ENCODE measurements around the gene CNOT2.

Gene CNOT2

GRCh38 chr12:70242695-70243509 is at the start of gene CNOT2:
Gene CNOT2, plus strand, starts transcription at chr12:70243433. Its CDS starts 34,794 bp downstream, at chr12:70278227.
- DNase-seq (ENCODE audit: low read depth) = peak; percentile 80

DNA sequence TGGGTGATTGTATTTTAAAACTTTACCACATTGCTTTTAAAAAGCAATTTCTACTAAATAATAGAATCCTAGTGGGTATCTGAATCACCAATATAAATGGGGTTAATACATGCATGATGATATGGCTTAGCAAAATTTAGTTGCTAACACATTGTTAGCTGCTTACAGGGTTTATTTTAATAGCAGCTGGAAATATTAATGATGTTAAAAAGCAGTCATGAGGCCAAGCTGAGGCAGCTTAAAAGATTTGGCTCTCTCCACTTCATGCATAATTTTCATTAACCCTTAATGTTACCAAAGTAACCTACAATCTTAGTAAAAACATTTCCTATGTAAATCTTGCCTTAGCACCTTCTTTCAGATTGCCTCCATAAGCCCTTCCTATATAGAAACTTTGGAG is 49.2 kb upstream of the CNOT2 start:
- DNase-seq (ENCODE audit: low read depth) = no peak

DNA sequence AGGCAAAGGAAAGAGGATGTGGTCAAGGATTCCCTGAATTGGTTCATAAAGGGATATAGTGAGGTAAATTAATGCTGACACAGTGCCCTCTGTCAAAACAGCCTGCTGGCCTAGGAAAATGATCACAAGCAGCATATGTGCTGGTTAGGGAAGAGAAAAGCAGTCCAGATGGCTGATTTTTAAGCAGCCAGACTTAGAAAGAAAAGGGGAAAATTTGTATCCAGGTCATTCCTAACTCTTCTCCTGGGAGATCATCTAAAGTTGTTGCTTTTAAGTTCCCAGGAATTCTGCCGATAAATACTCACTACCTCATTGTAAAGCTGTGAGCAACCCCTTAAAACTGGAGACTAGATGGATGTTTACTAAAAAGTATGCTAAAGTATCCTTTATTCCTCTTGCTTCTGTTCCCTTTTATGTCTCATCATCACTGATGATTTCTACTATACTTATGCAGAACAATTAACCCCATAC is 46.4 kb upstream of the CNOT2 start:
- no peak for DNase-seq (ENCODE audit: low read depth)

DNA sequence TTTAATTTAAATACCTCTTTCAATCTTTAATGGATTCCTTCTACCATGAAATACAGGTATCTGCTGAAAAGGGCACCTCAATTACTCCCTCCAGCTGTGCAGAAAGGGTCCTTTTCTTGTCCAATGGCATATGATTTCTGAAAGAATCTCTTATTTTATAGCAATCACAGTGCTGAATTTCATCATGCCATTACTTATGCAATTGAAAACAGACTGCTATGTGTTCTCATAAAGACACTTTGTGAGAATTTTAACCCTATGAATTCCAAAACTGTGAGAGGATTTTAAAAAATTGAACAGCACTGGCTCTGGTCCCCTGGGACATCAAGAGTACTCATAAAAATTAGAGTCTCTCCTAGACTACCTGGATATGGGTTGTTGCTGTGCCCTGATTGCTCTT is 45.9 kb upstream of the CNOT2 start:
- DNase-seq (ENCODE audit: low read depth) = no peak

DNA sequence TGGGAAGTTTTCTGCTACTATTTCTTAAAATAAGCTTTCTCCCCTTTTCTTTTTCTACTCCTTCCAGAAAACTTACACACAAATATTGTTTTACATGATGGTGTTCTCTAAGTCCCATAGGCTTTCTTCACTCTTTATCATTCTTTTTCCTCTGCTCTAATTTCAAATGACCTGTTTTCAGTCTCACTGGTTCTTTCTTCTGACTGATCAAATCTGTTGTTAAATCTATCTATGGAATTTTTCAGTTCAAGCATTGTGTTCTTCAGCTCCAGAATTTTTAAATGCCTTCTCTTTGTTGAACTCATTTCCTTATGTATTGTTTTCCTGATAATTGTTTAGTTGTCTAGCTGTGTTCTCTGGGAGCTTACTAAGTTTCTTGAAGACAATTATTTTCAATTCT is 29.5 kb upstream of the CNOT2 start:
- DNase-seq (ENCODE audit: low read depth) = no peak

DNA sequence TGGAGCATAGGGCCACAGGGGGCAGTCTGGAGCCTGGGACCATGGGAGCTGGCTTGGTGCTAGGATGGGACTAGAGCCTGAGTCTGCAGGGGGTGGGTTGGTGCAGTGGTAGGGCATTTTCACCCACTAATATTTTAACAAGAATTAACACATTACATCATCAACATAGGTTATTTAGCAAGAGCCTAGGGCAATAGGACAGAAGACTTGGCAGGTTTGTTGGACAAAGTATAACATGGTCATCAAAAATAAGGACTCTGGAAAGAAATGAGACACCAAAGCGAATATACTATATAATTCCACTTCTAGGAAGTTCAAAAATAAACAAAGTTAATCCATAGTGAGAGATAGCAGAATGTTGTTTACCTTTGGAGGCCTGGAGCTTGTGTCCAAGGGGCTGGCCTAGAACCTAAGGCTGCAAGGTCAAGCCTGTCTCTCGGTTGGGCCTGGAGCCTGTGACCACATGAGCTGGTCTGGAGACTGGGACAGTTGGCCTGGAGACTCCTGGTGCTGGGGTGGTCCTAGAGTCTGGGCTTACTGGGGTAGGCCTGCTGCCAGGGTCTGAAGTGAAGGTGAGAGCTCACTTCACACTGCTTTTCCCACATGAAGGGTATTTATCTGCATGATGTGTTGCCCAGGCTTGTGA is 28.1 kb upstream of the CNOT2 start:
- DNase-seq (ENCODE audit: low read depth) = no peak

GRCh38 chr12:70217416-70217815 is 25.8 kb upstream of the CNOT2 start:
- DNase-seq (ENCODE audit: low read depth) = no peak

- DNase-seq (ENCODE audit: low read depth) = no peak
Observed at GRCh38 chr12:70221626-70222025, 21.6 kb upstream of the CNOT2 start.

- no peak for DNase-seq (ENCODE audit: low read depth)
Observed at GRCh38 chr12:70227911-70228310, 15.3 kb upstream of the CNOT2 start.

GRCh38 chr12:70230934-70231606 is 12.2 kb upstream of the CNOT2 start:
- DNase-seq (ENCODE audit: low read depth) = no peak

GRCh38 chr12:70236990-70237389 is 6.2 kb upstream of the CNOT2 start:
- no peak for DNase-seq (ENCODE audit: low read depth)

DNA sequence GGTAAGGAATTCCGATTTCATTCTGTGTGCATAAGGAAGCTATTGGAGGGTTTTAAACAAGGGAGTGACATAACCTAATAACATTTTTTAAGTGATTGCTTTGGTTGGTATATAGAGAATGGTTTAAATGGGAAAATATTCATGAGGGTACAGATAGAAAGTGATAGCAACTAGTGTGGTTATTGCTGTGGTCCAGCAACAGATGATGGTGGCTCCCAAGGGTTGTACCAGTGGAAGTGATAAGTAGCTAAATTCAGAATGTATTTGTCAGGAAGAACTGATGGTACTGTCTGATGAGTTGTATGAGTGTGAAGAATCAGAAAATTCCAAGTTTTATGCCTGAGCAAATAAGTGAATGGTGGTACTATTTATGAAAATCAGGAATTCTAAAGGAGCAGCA is 2.6 kb upstream of the CNOT2 start:
- no peak for DNase-seq (ENCODE audit: low read depth)

- DNase-seq (ENCODE audit: low read depth) = no peak
Observed at GRCh38 chr12:70241845-70242244, 1.4 kb upstream of the CNOT2 start.

DNA sequence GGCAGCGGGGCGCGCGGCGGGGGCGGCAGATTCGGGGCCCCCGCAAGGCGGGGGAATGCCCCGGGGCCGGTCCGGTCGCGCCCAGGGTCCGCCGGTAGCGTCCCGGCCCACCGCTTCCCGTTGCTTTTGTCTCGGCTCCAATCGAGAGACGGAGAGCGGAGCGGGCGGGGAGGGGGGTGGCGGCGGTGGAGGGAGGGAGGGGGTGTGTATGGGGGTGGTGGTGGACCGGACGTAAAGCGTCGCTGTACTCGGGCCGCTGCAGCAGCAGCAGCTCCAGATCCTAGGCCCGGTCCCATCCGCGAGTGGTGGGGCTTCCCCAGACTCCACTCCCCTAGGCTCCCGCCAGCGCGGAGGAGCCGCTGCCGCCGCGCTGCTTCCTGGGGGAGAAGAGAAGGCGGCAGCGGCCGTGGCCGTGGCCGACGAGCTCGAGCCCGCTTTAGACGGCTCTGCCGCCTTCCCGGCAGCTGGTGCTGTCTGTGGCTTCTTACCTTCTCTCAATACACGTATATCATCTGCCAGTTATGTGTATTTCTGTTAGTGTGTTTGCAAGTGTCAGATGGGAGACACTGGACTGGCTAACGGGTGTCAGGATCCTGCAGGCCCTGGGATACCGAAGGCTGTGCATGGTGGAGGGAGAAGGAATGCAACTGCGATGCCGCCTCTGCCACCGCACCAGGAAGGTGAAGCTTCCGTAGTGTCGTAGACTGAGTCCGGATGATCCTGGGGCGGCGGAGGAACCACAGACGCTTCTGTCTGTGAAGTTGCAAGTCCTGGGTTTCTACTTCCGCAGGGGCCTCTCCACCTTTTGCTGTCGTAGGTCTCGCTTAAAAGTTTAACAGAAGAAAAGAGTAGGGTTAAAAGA is 508 bp downstream of the CNOT2 start:
- DNase-seq (ENCODE audit: low read depth) = no peak

GRCh38 chr12:70244409-70244808 is 1.2 kb downstream of the CNOT2 start:
- no peak for DNase-seq (ENCODE audit: low read depth)

DNA sequence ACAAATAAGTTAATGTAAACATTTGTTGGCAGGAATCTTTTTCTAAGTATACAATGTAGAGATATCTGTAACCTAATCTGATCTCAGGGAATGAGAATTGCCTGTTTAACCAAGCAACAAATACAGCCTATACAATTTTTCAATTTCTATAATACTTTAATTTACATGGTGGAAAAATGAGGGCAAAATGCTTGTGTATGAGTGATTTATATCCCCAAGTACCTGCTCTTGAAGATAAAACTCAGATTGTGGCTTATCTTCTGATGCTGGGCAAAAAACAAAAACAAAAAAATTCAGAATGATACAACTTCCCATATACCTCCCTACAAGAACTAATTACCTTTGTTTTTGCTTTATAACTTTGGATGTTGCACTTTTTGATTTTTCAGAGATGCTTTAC is 2.2 kb downstream of the CNOT2 start:
- no peak for DNase-seq (ENCODE audit: low read depth)

DNA sequence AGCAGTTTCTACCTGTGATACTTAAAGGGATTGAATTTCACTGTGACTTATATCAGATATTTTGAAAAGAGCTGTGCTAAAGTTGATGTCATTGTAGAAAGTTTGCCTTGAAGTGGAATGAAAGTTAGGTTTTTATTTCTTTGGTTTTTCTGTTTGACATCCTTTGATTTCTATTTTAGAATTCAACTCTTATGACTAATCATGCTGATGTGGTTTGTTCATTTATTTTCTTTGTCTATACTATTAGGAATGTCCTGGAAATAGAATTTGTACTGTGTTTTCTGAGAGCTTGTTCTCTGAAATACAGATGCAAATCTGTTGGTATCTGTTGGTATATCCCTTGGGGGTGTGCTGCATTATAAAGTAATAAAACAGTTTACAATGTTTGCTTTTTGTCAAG is 3.3 kb downstream of the CNOT2 start:
- DNase-seq (ENCODE audit: low read depth) = no peak

DNA sequence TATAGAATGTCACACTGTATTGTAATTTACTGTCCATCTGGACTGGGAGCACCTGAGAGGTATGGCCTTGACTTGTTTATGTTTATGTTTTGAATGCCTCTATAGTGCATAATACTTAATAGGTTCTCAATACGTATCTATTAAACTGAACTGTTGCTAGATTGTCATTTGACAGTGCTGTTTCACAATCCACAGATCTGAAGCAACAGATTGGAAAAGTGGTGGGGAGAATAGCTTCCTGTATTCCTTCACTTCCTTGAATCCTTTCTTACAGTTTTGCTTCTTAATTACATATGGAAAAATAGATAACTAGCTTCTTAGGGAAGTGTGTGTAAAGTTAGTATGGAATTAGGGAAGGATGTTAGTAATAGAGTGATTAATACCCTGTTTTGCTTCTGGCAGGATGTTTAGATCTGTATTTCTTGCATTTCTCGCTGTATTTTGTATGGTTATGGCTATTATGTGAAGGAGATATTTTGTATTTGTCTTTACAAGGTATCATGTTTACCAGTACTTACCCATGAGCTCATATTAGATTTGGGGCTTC is 4.5 kb downstream of the CNOT2 start:
- DNase-seq (ENCODE audit: low read depth) = no peak

DNA sequence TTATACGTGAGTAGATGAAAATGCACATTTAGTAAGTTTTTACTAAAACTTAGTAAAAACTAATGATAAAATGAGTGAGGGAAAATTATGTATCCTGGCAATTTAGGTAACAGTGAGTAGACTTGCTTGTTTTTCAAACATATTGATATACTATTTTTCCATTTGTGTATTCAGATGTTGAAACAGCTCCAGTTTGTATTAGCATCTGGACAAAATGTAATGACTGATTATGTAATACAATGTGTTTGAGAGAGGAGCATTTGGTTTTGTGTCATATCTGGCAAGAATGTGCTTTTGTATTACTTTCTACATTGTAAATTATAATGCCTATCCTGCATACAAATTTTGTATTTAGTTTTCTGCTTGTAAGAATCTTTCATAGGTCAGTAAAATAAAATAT is 5.6 kb downstream of the CNOT2 start:
- no peak for DNase-seq (ENCODE audit: low read depth)

GRCh38 chr12:70249903-70250302 is 6.7 kb downstream of the CNOT2 start:
- DNase-seq (ENCODE audit: low read depth) = no peak

DNA sequence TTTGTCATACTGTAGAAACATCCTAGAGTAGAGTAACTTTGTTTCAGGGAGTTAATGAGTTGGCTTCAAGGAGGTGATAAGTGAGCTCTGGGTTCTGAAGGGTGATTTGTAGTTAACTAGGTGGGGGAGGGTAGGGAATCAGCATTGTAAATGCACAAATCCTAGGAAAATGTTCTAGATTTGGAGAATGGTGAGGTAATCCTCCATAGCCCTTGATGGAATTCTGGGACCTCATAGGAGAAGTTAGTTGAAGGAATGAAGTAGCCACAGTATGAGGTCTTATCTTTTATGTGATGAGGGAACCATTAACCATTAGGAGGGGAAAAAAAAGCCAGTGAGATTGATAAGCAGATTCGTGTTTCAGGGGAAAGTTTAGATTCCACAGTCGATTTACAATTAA is 8.0 kb downstream of the CNOT2 start:
- DNase-seq (ENCODE audit: low read depth) = no peak

- DNase-seq (ENCODE audit: low read depth) = no peak
Observed at GRCh38 chr12:70251661-70252060, 8.4 kb downstream of the CNOT2 start.
